Measurements from ENCODE around the gene PLEKHA7.
A peak's percentile ranks its signal among the peaks of the same experiment; 100 is the strongest.

PLEKHA7 gene

DNA sequence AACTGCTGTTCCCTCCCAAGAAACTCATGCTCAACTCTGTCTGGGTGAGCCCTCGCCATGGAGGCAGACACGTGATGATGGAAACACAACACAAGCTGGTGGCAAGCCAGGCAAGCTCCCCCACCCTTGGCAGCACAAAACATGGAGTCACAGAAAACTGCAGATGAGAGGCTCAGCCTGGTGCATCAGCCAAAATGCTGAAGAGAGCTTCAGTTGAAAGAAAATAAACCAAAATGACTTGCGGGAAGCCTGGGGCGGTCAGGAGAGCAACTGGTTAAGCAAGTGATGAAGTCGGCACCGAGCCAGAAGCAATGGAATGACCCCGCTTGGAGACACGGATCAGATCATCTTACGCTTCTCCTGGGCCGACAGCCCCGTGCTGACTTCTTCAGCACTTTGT, 207.4 kb downstream of the PLEKHA7 start:
- TF ChIP-seq TCF4 (CRISPR knock-in tag; IDR thresholded peaks at IDR 0.05; ENCODE audit: borderline replicate concordance): no peak
- TF ChIP-seq ZNF70 (CRISPR knock-in tag; IDR thresholded peaks at IDR 0.05): no peak
- TF ChIP-seq ZFP30 (CRISPR knock-in tag; IDR thresholded peaks at IDR 0.05): no peak
- no peak for TF ChIP-seq SNAI2 (CRISPR knock-in tag; IDR thresholded peaks at IDR 0.05)
- no peak for ATAC-seq

DNA sequence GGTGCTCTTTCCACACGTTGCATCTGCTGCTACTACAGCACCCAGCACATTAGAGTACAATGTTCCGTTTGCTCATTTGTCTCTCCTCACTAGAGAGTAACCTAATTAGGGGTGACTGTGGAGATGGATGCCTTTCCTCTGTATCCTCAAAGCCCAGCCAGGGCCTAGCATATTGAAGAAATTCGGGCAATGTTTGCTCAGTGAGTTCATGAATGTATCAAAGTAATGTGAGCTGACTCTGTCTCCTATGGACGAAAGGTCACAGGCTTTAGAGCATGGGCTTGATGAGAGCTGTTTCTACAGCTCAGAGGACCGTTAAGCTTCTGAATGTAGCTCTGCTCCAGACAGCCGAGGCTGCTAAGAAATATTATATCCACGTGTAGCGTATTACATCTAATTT, 208.3 kb downstream of the PLEKHA7 start:
- peak; percentile 79 for ATAC-seq

DNA sequence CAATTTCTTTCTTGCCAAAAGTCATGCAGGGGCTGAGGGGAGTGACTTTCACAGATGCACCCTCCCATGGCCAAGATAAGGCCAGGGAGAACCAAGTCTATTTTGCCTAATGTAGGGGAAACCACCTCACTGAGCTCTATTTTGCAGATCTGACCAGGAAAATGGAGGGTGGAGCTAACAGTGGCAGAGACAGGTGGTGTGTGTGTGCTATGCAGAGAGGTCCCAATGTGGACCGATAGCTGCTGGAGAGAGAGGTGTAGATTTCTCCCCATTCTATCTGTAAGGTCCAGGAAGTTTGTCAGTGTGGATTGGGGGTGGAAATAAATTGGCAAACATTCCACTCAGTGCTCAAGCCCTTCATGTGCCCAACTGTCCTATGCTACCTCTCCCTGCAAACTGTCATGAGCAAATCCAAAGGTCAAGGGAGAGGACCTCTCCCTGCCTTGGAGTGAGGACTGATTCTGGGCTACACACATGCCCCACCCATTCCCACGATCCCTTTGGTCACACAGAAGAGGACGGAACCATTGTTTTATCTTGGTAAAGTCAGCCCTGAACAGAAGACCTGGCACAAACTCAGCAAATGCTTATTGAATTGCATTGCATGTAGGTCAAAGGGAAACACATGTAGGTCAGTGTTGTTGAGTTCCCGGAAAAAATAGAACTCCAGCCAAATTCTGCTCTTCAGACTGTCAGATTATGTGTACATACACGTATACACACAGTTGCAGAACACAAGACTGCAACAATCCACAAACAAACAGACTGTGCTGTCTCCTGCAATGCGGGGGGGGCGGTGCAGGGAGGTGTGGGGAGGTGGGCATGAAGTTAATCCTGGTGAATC, 209.9 kb downstream of the PLEKHA7 start:
- TF ChIP-seq ZFP30 (CRISPR knock-in tag; IDR thresholded peaks at IDR 0.05) (no peak), BACH2 (CRISPR knock-in tag; IDR thresholded peaks at IDR 0.05; ENCODE audit: borderline replicate concordance) (no peak), ARNTL (CRISPR knock-in tag; IDR thresholded peaks at IDR 0.05; ENCODE audit: borderline replicate concordance, low read depth) (no peak), OSR1 (CRISPR knock-in tag; IDR thresholded peaks at IDR 0.05) (no peak), SNAI2 (CRISPR knock-in tag; IDR thresholded peaks at IDR 0.05) (no peak)
- ATAC-seq: no peak; the same call in 2 of the 3 replicates

More for the DNA sequence above, 208.3 kb downstream of the PLEKHA7 start:
- TF ChIP-seq SNAI2 (CRISPR knock-in tag; IDR thresholded peaks at IDR 0.05): no peak
- TF ChIP-seq BACH2 (CRISPR knock-in tag; IDR thresholded peaks at IDR 0.05; ENCODE audit: borderline replicate concordance): no peak
- TF ChIP-seq TOX (CRISPR knock-in tag; IDR thresholded peaks at IDR 0.05; ENCODE audit: borderline replicate concordance): no peak
- TF ChIP-seq ISL1 (CRISPR knock-in tag; IDR thresholded peaks at IDR 0.05): no peak
- TF ChIP-seq ZFP30 (CRISPR knock-in tag; IDR thresholded peaks at IDR 0.05): no peak

DNA sequence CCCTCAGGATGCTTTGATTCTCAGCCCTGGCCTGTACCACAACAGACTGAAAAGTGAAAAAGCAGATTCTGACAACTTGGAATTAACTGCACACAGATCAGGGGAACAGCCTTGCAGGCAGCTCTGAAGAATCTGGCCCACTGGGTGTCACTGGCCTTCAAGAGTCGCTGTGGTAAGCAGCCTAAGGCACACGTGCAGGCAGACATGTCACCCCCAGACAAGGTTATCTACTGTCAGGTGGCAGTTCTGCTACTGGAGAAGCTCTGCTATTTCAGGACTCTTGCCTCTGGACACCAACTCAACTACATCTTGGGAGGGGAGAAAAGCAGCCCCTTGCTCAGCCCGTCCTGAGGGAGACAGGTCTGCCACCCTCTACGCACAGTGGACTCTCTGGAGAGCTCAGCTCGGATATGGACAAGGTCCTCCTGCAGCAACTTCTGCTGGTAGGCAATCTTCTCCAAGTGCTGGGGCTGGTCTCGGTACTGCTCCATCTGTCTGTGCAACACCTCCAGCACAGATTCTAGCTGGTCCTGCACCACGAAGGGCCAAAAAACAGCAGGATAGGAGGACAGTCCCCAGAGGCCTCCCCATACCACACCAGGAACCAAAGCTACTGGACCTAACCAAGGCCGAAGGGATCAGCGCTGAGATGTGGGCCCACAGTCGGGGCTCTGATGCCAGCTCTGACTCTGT, 212.8 kb downstream of the PLEKHA7 start:
- TF ChIP-seq ZNF565 (CRISPR knock-in tag; conservative IDR thresholded peaks at IDR 0.05; ENCODE audit: low read depth) (no peak), BACH2 (CRISPR knock-in tag; IDR thresholded peaks at IDR 0.05; ENCODE audit: borderline replicate concordance) (no peak), ISL1 (CRISPR knock-in tag; IDR thresholded peaks at IDR 0.05) (no peak), RARB (CRISPR knock-in tag; IDR thresholded peaks at IDR 0.05) (no peak), ZFP3 (CRISPR knock-in tag; IDR thresholded peaks at IDR 0.05) (no peak), ESRRG (CRISPR knock-in tag; IDR thresholded peaks at IDR 0.05) (no peak), TOX (CRISPR knock-in tag; IDR thresholded peaks at IDR 0.05; ENCODE audit: borderline replicate concordance) (no peak), ZC3H10 (CRISPR knock-in tag; IDR thresholded peaks at IDR 0.05) (no peak), SNAI2 (CRISPR knock-in tag; IDR thresholded peaks at IDR 0.05) (no peak), TCF4 (CRISPR knock-in tag; IDR thresholded peaks at IDR 0.05; ENCODE audit: borderline replicate concordance) (no peak), ZNF70 (CRISPR knock-in tag; IDR thresholded peaks at IDR 0.05) (no peak), ZNF8 (CRISPR knock-in tag; IDR thresholded peaks at IDR 0.05) (no peak), GLIS3 (CRISPR knock-in tag; IDR thresholded peaks at IDR 0.05) (no peak)
- TF ChIP-seq, protein P1, sequence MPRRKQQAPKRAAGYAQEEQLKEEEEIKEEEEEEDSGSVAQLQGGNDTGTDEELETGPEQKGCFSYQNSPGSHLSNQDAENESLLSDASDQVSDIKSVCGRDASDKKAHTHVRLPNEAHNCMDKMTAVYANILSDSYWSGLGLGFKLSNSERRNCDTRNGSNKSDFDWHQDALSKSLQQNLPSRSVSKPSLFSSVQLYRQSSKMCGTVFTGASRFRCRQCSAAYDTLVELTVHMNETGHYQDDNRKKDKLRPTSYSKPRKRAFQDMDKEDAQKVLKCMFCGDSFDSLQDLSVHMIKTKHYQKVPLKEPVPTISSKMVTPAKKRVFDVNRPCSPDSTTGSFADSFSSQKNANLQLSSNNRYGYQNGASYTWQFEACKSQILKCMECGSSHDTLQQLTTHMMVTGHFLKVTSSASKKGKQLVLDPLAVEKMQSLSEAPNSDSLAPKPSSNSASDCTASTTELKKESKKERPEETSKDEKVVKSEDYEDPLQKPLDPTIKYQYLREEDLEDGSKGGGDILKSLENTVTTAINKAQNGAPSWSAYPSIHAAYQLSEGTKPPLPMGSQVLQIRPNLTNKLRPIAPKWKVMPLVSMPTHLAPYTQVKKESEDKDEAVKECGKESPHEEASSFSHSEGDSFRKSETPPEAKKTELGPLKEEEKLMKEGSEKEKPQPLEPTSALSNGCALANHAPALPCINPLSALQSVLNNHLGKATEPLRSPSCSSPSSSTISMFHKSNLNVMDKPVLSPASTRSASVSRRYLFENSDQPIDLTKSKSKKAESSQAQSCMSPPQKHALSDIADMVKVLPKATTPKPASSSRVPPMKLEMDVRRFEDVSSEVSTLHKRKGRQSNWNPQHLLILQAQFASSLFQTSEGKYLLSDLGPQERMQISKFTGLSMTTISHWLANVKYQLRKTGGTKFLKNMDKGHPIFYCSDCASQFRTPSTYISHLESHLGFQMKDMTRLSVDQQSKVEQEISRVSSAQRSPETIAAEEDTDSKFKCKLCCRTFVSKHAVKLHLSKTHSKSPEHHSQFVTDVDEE (CRISPR knock-in tag; IDR thresholded peaks at IDR 0.05): no peak
- TF ChIP-seq, protein P2, sequence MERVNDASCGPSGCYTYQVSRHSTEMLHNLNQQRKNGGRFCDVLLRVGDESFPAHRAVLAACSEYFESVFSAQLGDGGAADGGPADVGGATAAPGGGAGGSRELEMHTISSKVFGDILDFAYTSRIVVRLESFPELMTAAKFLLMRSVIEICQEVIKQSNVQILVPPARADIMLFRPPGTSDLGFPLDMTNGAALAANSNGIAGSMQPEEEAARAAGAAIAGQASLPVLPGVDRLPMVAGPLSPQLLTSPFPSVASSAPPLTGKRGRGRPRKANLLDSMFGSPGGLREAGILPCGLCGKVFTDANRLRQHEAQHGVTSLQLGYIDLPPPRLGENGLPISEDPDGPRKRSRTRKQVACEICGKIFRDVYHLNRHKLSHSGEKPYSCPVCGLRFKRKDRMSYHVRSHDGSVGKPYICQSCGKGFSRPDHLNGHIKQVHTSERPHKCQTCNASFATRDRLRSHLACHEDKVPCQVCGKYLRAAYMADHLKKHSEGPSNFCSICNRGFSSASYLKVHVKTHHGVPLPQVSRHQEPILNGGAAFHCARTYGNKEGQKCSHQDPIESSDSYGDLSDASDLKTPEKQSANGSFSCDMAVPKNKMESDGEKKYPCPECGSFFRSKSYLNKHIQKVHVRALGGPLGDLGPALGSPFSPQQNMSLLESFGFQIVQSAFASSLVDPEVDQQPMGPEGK (CRISPR knock-in tag; IDR thresholded peaks at IDR 0.05; ENCODE audit: borderline replicate concordance): no peak
- TF ChIP-seq, protein P3, sequence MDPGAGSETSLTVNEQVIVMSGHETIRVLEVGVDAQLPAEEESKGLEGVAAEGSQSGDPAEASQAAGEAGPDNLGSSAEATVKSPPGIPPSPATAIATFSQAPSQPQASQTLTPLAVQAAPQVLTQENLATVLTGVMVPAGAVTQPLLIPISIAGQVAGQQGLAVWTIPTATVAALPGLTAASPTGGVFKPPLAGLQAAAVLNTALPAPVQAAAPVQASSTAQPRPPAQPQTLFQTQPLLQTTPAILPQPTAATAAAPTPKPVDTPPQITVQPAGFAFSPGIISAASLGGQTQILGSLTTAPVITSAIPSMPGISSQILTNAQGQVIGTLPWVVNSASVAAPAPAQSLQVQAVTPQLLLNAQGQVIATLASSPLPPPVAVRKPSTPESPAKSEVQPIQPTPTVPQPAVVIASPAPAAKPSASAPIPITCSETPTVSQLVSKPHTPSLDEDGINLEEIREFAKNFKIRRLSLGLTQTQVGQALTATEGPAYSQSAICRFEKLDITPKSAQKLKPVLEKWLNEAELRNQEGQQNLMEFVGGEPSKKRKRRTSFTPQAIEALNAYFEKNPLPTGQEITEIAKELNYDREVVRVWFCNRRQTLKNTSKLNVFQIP (CRISPR knock-in tag; IDR thresholded peaks at IDR 0.05; ENCODE audit: borderline replicate concordance, low read depth): no peak
- ATAC-seq: no peak

Data from SK-N-SH treated with all-trans-retinoic acid at 6 μM for 48 hours (cell line).